H54 (cell line): ENCODE results near the gene TBC1D19.
A peak's percentile ranks its signal among the peaks of the same experiment; 100 is the strongest.

ENCODE experiments used
- DNase-seq: peaks from one replicate; pipeline ENCODE4 v3.0.0; 2011; ENCODE audit warnings: low spot score, mixed read lengths; ENCODE audit not compliant: insufficient read length
- FAIRE-seq: peaks from 3 replicates; lab custom pipeline; 2011; peaks lifted over from hg19 to GRCh38; lab: Jason Lieb, UNC
- POLR2A ChIP-seq: IDR thresholded peaks from 2 replicates; pipeline ENCODE4 v1.6.1; 2011; ENCODE audit warnings: low read depth, mild to moderate bottlenecking, low read length

Gene TBC1D19

GRCh38 chr4:26780539-26780938 lies 196.7 kb downstream of the TBC1D19 start:
- DNase-seq (no peak), FAIRE-seq (no peak)
- no peak for TF ChIP-seq POLR2A

- TF ChIP-seq POLR2A, result no peak
- no peak for DNase-seq
- no peak for FAIRE-seq
These were observed 198.4 kb downstream of the TBC1D19 start for GRCh38 chr4:26782168-26782829.

GRCh38 chr4:26782830-26783202 lies 198.9 kb downstream of the TBC1D19 start:
- no peak for FAIRE-seq
- no peak for TF ChIP-seq POLR2A
- DNase-seq, result no peak

GRCh38 chr4:26784207-26784865 lies 200.5 kb downstream of the TBC1D19 start:
- no peak for FAIRE-seq
- no peak for DNase-seq
- TF ChIP-seq POLR2A, result no peak

GRCh38 chr4:26785312-26785711 lies 201.4 kb downstream of the TBC1D19 start:
- DNase-seq (no peak), FAIRE-seq (no peak)
- no peak for TF ChIP-seq POLR2A

GRCh38 chr4:26785810-26786209 lies 201.9 kb downstream of the TBC1D19 start:
- TF ChIP-seq POLR2A, result no peak
- FAIRE-seq (no peak), DNase-seq (no peak)

GRCh38 chr4:26786916-26787315 lies 203.0 kb downstream of the TBC1D19 start:
- FAIRE-seq (no peak), DNase-seq (no peak)
- no peak for TF ChIP-seq POLR2A

GRCh38 chr4:26787461-26788340 lies 203.8 kb downstream of the TBC1D19 start:
- FAIRE-seq (peak; percentile 55), DNase-seq (peak; percentile 31)
- no peak for TF ChIP-seq POLR2A

GRCh38 chr4:26788341-26788733 lies 204.5 kb downstream of the TBC1D19 start:
- FAIRE-seq, result no peak
- DNase-seq, result no peak
- TF ChIP-seq POLR2A, result no peak

- no peak for FAIRE-seq
These were observed 205.3 kb downstream of the TBC1D19 start for GRCh38 chr4:26789208-26789607.

GRCh38 chr4:26791346-26791745 lies 207.5 kb downstream of the TBC1D19 start:
- DNase-seq (no peak), FAIRE-seq (no peak)
- no peak for TF ChIP-seq POLR2A

More at GRCh38 chr4:26789208-26789607, 205.3 kb downstream of the TBC1D19 start:
- DNase-seq, result no peak
- no peak for TF ChIP-seq POLR2A

GRCh38 chr4:26792639-26793038 lies 208.8 kb downstream of the TBC1D19 start:
- FAIRE-seq (no peak), DNase-seq (no peak)
- TF ChIP-seq POLR2A, result no peak

- DNase-seq (no peak), FAIRE-seq (no peak)
- TF ChIP-seq POLR2A, result no peak
These were observed 209.9 kb downstream of the TBC1D19 start for GRCh38 chr4:26793735-26794134.

- FAIRE-seq (no peak), DNase-seq (no peak)
- TF ChIP-seq POLR2A, result no peak
These were observed 212.2 kb downstream of the TBC1D19 start for GRCh38 chr4:26796081-26796480.
